Breast epithelium (tissue), 4 donors: ENCODE data around the gene TSC1. TPM values are rescaled to one million over a fixed set of nuclear protein-coding genes. Genes with fewer than 3 reads are reported as not detected.

ENCODE experiments used
- DNase-seq, 2 donors: peaks; one replicate each; pipeline ENCODE4 v3.0.0-alpha.2; 2019; ENCODE audit warnings: low spot score in 2 of 2
- H3K27ac ChIP-seq, 2 donors: fragments of 200-600 bp; sonication (generic) in 1 of 2; one replicate each; pipeline ENCODE4 v1.5.1; 2016 to 2019; ENCODE audit warnings: mild to moderate bottlenecking in 1 of 2
- H3K27me3 ChIP-seq, 2 donors: fragments of 200-600 bp; sonication (generic) in 1 of 2; one replicate each; pipeline versions ENCODE4 v1.5.1 to v1.6.0; 2017 to 2019; ENCODE audit warnings: control low read depth in 1 of 2, mild to moderate bottlenecking in 1 of 2
- H3K36me3 ChIP-seq: fragments of 200-600 bp; one replicate; pipeline ENCODE4 v1.5.1; 2019
- H3K4me1 ChIP-seq, 2 donors: fragments of 200-600 bp; sonication (generic); one replicate each; pipeline ENCODE4 v1.5.1; 2016 to 2019; ENCODE audit warnings: control low read depth in 1 of 2
- H3K4me3 ChIP-seq, 3 donors: fragments of 200-600 bp; sonication (generic); 1 replicate in 2 of 3; 2 replicates in 1 of 3; pipeline ENCODE4 v1.5.1; 2016 to 2019; ENCODE audit warnings: mild to moderate bottlenecking in 3 of 3, moderate library complexity in 2 of 3
- H3K9me3 ChIP-seq, 2 donors: fragments of 200-600 bp; sonication (generic) in 1 of 2; one replicate each; pipeline ENCODE4 v1.5.1; 2016 to 2019; ENCODE audit warnings: control low read depth in 1 of 2
- CTCF ChIP-seq, 3 donors: fragments of 450-650 bp; IDR thresholded peaks; one replicate each; pipeline ENCODE4 v1.5.1; 2016 to 2017; ENCODE audit warnings: antibody characterized with exemption in 3 of 3, mild to moderate bottlenecking in 3 of 3, moderate library complexity in 3 of 3
- POLR2A ChIP-seq: fragments of 450-650 bp; IDR thresholded peaks from one replicate; pipeline ENCODE4 v1.6.1; 2016; ENCODE audit warnings: antibody characterized with exemption, mild to moderate bottlenecking, moderate library complexity
- POLR2AphosphoS5 ChIP-seq, 3 donors: sonication (generic); formaldehyde crosslinking; IDR thresholded peaks; one replicate each; pipeline ENCODE4 v1.6.1; 2017; ENCODE audit warnings: antibody characterized with exemption in 3 of 3
- intact Hi-C: fragments of 100-400 bp; cut with DNase I; formaldehyde crosslinking; loops from one replicate; pipeline ENCODE4 v1.15.1; 2023; ENCODE audit warnings: low total_unique reads
- total RNA-seq, 3 donors: library from RNA; depleted of rRNA; stranded (reverse); fragments of >200 nt; gene quantifications; one replicate each; pipeline ENCODE4 v1.1.0, GENCODE V29; 2016

The TSC1 gene
- total RNA-seq, 3 donors from 2014 or later: 38.1 to 61.9 (median 48.2) TPM

GRCh38 chr9:132864691-132865090 is 79.7 kb downstream of the TSC1 start:
- no peak for DNase-seq
- Histone ChIP-seq H3K4me1 (no peaks in the 10 kb centered on the region), H3K9me3 (no peaks in the 10 kb centered on the region), H3K27ac (no peak overlapping the region), H3K27me3 (no peaks in the 10 kb centered on the region), H3K4me3 (no peak overlapping the region), H3K36me3 (no peaks in the 10 kb centered on the region)
- TF ChIP-seq POLR2A: no peak
- no peak for TF ChIP-seq POLR2AphosphoS5 (IDR thresholded peaks at IDR 0.05)
- intact Hi-C loops: loop anchor here (10.0 kb wide), 1 partner anchor 790 kb away; the partner anchor contains the start of gene MED27

GRCh38 chr9:132864277-132864676 is 80.1 kb downstream of the TSC1 start:
- no peak for TF ChIP-seq POLR2AphosphoS5 (IDR thresholded peaks at IDR 0.05)
- no peak for TF ChIP-seq CTCF (IDR thresholded peaks at IDR 0.05)
- TF ChIP-seq POLR2A: no peak
- Histone ChIP-seq H3K9me3 (no peaks in the 10 kb centered on the region), H3K4me3 (no peak overlapping the region), H3K4me1 (no peaks in the 10 kb centered on the region), H3K27me3 (no peaks in the 10 kb centered on the region), H3K27ac (no peak overlapping the region), H3K36me3 (no peaks in the 10 kb centered on the region)
- intact Hi-C loops: loop anchor here (10.0 kb wide), 1 partner anchor 789 kb away; the partner anchor contains the start of gene MED27
- DNase-seq: no peak

- Histone ChIP-seq H3K9me3 (no peaks in the 10 kb centered on the region), H3K36me3 (no peaks in the 10 kb centered on the region), H3K27me3 (no peaks in the 10 kb centered on the region), H3K4me3 (no peak overlapping the region), H3K27ac (no peak overlapping the region), H3K4me1 (no peaks in the 10 kb centered on the region)
- intact Hi-C loops: loop anchor here (10.0 kb wide), 1 partner anchor 788 kb away; the partner anchor contains the start of gene MED27
- DNase-seq: no peak
- TF ChIP-seq POLR2A (no peak), CTCF (IDR thresholded peaks at IDR 0.05) (no peak), POLR2AphosphoS5 (IDR thresholded peaks at IDR 0.05) (no peak)
Measured at GRCh38 chr9:132863096-132863495, 81.3 kb downstream of the TSC1 start.

DNA sequence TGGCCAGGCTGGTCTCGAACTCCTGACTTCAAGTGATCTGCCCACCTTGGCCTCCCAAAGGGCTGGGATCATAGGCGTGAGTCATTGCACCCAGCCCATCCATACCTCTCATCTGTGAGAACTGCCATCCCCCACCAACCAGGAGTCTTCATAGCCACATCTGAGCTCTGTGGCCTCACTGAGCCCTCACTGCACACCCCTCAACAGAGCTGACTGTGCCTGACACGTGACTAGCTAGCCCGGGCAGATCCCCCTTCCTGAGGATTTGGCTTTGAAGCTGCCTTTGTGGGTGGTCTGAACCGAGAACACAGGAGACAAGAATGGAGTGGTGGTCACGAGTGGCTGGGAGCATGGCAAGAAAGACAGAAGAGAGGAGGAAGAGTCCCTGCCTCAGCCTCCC is 81.9 kb downstream of the TSC1 start:
- Histone ChIP-seq H3K4me3 (no peak overlapping the region), H3K27me3 (no peaks in the 10 kb centered on the region), H3K36me3 (no peaks in the 10 kb centered on the region), H3K4me1 (no peaks in the 10 kb centered on the region), H3K27ac (no peak overlapping the region), H3K9me3 (no peaks in the 10 kb centered on the region)
- no peak for DNase-seq
- no peak for TF ChIP-seq CTCF (IDR thresholded peaks at IDR 0.05)
- no peak for TF ChIP-seq POLR2A
- TF ChIP-seq POLR2AphosphoS5 (IDR thresholded peaks at IDR 0.05): no peak
- intact Hi-C loops: loop anchor here (10.0 kb wide), 1 partner anchor 788 kb away; the partner anchor contains the start of gene MED27

- H3K4me3 ChIP-seq: no peak overlapping the region
- no peak overlapping the region for H3K27ac ChIP-seq
- no peaks in the 10 kb centered on the region for H3K4me1 ChIP-seq
- no peak for DNase-seq
- H3K27me3 ChIP-seq: no peaks in the 10 kb centered on the region
- TF ChIP-seq POLR2A: no peak
- no peak for TF ChIP-seq POLR2AphosphoS5 (IDR thresholded peaks at IDR 0.05)
- no peak for TF ChIP-seq CTCF (IDR thresholded peaks at IDR 0.05)
- intact Hi-C loops: loop anchor here (10.0 kb wide), 1 partner anchor 787 kb away; the partner anchor contains the start of gene MED27
- H3K36me3 ChIP-seq: no peaks in the 10 kb centered on the region
- H3K9me3 ChIP-seq: no peaks in the 10 kb centered on the region
Measured at GRCh38 chr9:132861666-132862065, 82.8 kb downstream of the TSC1 start.
